GM20431 (cell line): ENCODE results near the gene PPP1R1A.

Experiments used
- in situ Hi-C: fragments of 300-500 bp; cut with MseI, MboI; formaldehyde crosslinking; loops from one replicate; pipeline ENCODE4 v1.15.0; 2020; ENCODE audit warnings: low sequenced_read_pairs; ENCODE audit not compliant: unreplicated experiment

PPP1R1A gene

GRCh38 chr12:54578778-54579177 is 9.7 kb downstream of the PPP1R1A start:
- in situ Hi-C loops, result no loop called here

GRCh38 chr12:54572881-54573280 is 15.6 kb downstream of the PPP1R1A start:
- in situ Hi-C loops, result no loop called here

GRCh38 chr12:54571193-54572188 is 17.0 kb downstream of the PPP1R1A start:
- in situ Hi-C loops, result no loop called here

- in situ Hi-C loops, result no loop called here
These were observed 18.4 kb downstream of the PPP1R1A start for GRCh38 chr12:54569995-54570528.

DNA sequence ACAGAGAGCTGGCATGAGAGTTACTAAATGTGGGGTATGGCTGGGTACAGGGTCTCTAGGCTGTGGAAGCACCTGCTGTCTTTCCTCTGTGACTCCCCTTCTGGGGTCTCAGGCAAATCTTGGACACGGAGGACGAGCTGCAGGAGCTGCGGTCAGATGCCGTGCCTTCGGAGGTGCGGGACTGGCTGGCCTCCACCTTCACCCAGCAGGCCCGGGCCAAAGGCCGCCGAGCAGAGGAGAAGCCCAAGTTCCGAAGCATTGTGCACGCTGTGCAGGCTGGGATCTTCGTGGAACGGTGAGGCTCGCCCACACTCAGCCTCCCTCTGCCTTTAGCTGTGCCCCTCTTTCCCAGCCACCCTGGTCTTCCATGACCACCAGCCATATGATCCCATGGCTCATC is 19.4 kb downstream of the PPP1R1A start:
- in situ Hi-C loops, result no loop called here

DNA sequence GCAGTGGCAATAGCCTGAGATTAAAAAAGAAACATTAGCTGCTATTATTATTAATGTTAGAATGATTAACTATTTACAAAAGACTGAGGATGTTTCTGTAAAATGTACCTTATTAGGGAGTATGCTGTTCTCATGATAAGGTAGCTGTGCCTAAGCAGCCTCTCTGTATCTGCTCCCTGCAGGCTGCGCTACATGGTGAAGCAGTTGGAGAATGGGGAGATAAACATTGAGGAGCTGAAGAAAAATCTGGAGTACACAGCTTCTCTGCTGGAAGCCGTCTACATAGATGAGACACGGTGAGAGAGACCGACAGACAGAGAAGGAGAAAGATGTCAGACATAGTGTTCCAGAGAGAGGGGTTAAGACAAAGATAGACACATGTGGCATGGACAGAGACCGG is 21.7 kb downstream of the PPP1R1A start:
- in situ Hi-C loops, result no loop called here

DNA sequence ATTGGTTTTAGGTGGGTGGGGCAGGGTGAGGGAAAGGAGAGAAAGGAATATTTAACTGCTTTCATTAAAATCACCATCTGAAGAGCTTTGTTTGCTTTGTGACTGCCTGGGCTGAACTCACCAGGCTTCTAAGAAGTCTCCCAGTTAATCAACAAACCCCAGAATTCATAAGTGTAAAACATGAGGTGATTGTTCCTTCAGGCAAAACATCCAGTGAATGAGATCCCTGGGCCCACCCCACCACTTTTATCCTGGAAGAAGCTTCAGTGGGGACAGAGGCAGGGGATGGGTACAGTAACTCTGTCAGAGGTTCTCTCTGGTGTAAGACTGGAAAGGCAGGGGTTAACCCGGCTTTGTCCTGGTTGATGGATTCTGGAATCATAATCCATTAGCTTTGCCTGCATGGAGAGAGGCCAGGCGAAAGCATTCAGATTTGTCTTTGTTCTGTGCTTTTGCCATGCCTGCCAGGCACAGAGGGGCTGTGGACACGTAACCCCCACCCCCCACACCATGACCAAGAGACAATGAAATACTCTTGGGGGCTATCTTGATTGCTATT is 22.4 kb downstream of the PPP1R1A start:
- in situ Hi-C loops, result no loop called here

DNA sequence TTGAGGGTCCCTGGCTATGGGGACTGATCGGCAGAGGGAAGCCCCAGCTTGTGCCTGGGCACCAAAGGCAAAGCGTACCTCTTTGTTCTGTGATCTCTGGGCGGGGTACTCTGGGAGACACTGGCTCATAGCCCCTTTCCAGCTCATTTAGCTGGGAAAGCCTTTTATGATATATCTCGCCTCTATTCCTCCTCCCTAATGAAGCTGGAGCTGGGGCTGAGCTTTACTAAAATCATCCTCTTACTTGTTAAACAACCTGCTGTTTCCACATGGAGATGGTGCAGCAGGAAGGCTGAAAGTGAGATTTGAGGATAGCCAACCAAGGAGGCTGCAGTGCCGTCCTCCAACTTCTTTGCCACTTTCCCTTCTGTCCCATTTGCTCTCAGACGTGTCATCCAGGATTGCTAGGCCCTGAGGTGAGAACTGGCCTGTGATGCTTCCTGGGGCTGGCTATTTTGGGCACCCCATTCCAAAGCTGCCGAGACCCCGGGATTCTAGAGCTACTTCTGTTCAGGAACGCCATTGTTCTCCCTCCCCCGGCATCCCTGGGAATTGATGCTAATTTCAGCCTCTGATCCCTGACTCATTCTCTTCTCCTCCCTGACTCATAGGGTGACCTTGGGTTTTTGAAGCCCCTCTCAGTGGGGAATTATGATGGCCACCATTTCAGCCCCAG is 23.0 kb downstream of the PPP1R1A start:
- in situ Hi-C loops, result no loop called here

GRCh38 chr12:54564768-54565167 is 23.7 kb downstream of the PPP1R1A start:
- in situ Hi-C loops, result no loop called here

- in situ Hi-C loops, result no loop called here
These were observed 24.7 kb downstream of the PPP1R1A start for GRCh38 chr12:54563787-54564186.

GRCh38 chr12:54562750-54563356 is 25.6 kb downstream of the PPP1R1A start:
- in situ Hi-C loops, result no loop called here

DNA sequence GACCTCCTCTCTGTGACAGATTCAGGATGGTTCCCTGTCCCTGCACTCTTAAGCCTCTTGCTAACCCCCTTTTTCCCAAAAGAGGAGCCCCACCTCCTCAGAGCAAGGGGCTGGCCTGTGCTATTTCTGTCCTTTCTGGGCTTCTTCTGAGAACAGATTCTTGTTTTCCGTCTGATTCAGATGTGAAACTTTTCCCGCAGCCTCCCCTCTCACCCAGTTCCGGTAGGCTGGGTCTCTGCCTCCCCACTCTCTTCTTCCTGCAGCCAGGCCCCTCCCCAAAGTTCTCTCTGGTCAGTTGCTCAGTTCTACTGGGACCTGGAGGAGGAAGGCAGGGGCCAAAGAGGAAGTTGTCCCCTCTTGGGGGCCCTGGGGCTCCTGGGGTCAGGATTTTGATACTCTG is 27.3 kb downstream of the PPP1R1A start:
- in situ Hi-C loops, result no loop called here

- in situ Hi-C loops, result no loop called here
These were observed 28.0 kb downstream of the PPP1R1A start for GRCh38 chr12:54560374-54560858.

DNA sequence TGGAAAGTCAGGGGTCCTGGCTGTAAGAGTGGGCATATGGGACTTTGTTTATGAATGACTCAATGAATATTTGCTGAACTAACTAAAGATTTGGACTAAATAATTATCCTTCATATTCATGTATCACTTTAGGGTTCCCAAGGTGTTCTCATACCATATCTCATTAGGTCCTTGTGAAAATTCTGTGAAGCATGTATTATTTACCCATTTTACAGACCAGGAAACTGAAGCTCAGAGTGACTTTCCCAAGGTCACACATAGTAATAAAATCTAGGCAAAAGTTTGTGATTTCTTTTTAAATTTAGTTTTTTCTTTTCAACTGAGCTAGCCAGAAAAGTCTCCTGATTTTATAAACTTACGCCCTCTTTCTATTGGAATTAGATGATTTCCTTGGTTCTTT is 29.7 kb downstream of the PPP1R1A start:
- in situ Hi-C loops, result no loop called here

- in situ Hi-C loops, result no loop called here
These were observed 30.1 kb downstream of the PPP1R1A start for GRCh38 chr12:54558311-54558710.

DNA sequence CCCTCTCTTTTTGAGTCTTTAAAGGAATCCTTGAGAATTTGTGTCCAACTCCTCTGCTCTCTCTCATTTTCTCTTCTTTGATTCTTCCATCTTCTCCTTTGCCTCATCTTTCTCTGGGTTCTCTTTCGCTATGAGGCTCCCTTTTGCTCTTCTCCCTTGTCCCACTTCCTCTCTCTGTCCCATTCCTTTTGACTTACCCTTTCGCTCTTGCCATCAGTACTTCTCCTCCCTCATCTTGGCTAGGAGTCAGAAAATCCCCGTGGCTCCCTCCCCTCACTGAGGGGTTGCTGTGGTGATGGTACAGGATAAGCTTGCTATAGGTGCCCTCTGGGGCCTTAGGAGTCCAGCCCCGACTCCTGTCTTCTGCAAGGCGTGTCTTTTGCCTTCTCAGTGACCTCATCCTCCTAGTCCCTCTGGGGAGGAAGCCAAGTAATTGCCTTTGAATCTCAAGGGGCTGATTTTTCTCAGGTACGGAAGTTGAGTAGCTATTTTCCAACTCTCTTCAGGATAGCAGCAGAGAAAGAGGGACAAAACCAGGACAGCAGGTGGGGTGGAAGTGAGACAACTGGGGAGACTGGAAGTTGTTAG is 32.7 kb downstream of the PPP1R1A start:
- in situ Hi-C loops, result no loop called here

DNA sequence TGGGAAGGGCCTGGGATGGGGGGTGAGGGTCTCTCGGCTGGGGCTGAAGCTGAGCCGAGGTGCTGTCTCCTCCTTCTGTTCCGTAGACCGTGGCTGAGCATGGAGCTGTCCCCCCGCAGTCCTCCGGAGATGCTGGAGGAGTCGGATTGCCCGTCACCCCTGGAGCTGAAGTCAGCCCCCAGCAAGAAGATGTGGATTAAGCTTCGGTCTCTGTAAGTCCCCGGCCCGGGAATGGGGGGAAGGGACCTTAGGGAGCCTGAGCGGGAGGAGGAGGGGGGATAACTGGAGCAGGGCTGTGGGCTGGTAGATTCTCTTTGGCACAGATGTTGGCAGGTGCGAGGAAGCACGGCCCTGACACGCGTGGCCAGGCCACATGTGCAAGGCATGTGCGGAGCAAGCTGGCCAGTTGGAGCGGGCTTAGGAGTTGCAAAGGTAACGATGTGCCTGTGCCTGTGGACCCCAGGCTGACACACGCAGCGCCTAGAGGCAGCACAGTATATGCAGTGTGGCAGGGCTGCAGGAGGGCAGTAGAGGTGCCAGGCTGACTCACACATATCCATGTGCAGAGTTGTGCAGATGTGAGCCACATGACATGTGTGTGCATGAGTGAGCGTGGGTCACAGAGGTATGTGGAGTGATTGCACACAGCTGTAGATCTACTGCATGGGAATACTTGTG is 38.5 kb downstream of the PPP1R1A start:
- in situ Hi-C loops, result no loop called here

- in situ Hi-C loops, result no loop called here
These were observed 41.9 kb downstream of the PPP1R1A start for GRCh38 chr12:54546511-54546910.

DNA sequence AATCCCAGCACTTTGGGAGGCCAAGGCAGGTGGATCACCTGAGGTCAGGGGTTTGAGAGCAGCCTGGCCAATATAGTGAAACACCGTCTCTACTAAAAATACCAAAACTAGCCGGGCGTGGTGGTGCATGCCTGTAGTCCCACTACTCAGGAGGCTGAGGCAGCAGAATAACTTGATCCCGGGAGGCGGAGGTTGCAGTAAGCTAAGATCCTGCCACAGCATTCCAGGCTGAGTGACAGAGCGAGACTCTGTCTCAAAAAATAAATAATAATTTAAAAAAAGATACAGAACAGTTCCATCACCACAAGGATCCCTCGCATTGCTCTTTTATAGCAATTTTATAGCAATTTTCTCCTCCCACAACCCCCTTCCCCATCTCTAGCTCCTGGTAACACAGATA is 43.7 kb downstream of the PPP1R1A start:
- in situ Hi-C loops, result no loop called here
